Transverse colon (tissue), 4 donors: Measurements from ENCODE around the gene CCDC186. TPM values are rescaled to one million over a fixed set of nuclear protein-coding genes. Genes with fewer than 3 reads are reported as not detected.

Experiments used
- DNase-seq: peaks from one replicate; pipeline ENCODE4 v3.0.0-alpha.2; 2019
- H3K27ac ChIP-seq, 4 donors: fragments of 200-600 bp; sonication (generic); 2 replicates each; pipeline ENCODE4 v1.5.1; 2016 to 2018; ENCODE audit warnings: inconsistent platforms in 4 of 4
- H3K27me3 ChIP-seq: fragments of 200-600 bp; sonication (generic); 2 replicates; pipeline ENCODE4 v1.5.1; 2017; ENCODE audit warnings: inconsistent platforms
- H3K36me3 ChIP-seq, 4 donors: fragments of 200-600 bp; sonication (generic); 2 replicates each; pipeline ENCODE4 v1.5.1; 2017 to 2019; ENCODE audit warnings: inconsistent platforms in 4 of 4
- H3K4me1 ChIP-seq, 4 donors: fragments of 200-600 bp; sonication (generic); 2 replicates each; pipeline ENCODE4 v1.5.1; 2017 to 2020; ENCODE audit warnings: inconsistent platforms in 4 of 4
- H3K4me3 ChIP-seq, 4 donors: fragments of 200-600 bp; sonication (generic); 1 replicate in 1 of 4; 2 replicates in 3 of 4; pipeline versions ENCODE4 v1.5.1 to v1.6.1; 2017 to 2019; ENCODE audit warnings: inconsistent platforms in 4 of 4
- H3K9me3 ChIP-seq, 2 donors: fragments of 200-600 bp; sonication (generic); 2 replicates each; pipeline ENCODE4 v1.5.1; 2017 to 2019; ENCODE audit warnings: inconsistent platforms in 2 of 2
- EP300 ChIP-seq: sonication (generic); formaldehyde crosslinking; IDR thresholded peaks from one replicate; pipeline ENCODE4 v1.6.1; 2017; ENCODE audit warnings: antibody characterized with exemption, low read depth
- POLR2A ChIP-seq: fragments of 450-650 bp; IDR thresholded peaks from one replicate; pipeline ENCODE4 v1.6.1; 2016; ENCODE audit warnings: antibody characterized with exemption, mild to moderate bottlenecking, moderate library complexity
- POLR2AphosphoS5 ChIP-seq, 3 donors: sonication (generic); formaldehyde crosslinking; IDR thresholded peaks; one replicate each; pipeline ENCODE4 v1.6.1; 2016; ENCODE audit warnings: antibody characterized with exemption in 3 of 3
- WGBS, 2 donors: methylation state at CpG; one replicate each; pipeline ENCODE4 v1.1.5; 2018; ENCODE audit warnings: low coverage in 1 of 2; 5-methylcytosine and 5-hydroxymethylcytosine counted together
- in situ Hi-C, 4 donors: fragments of 200-750 bp; cut with MboI; loops; one replicate each; pipeline versions ENCODE4 v1.15.0 to v1.15.1; 2017; ENCODE audit warnings: low sequenced_read_pairs in 3 of 4, low pct_ligation_motif_present in 1 of 4, low pct_unique_long_range_greater_than_20kb in 1 of 4
- intact Hi-C: fragments of 100-400 bp; cut with DNase I; formaldehyde crosslinking; loops from one replicate; pipeline ENCODE4 v1.15.1; 2023; ENCODE audit warnings: low total_unique reads
- total RNA-seq, 4 donors: library from RNA; depleted of rRNA; stranded (reverse); fragments of >200 nt; gene quantifications; one replicate each; pipeline ENCODE4 v1.1.0, GENCODE V29; 2016
- TF ChIP-seq, protein P1 (sequence below), 5 experiments: fragments of 200-600 bp in 3 of 5; fragments of 450-650 bp in 2 of 5; sonication (generic) in 3 of 5; IDR thresholded peaks; 1 replicate in 2 of 5; 2 replicates in 3 of 5; pipeline ENCODE4 v1.5.1; 2016 to 2017; ENCODE audit warnings: antibody characterized with exemption in 5 of 5, inconsistent platforms in 3 of 5, mild to moderate bottlenecking in 2 of 5, moderate library complexity in 1 of 5

The CCDC186 gene
- total RNA-seq, 4 donors from 2014 or later: 18.7 to 194 (median 47.5) TPM

DNA sequence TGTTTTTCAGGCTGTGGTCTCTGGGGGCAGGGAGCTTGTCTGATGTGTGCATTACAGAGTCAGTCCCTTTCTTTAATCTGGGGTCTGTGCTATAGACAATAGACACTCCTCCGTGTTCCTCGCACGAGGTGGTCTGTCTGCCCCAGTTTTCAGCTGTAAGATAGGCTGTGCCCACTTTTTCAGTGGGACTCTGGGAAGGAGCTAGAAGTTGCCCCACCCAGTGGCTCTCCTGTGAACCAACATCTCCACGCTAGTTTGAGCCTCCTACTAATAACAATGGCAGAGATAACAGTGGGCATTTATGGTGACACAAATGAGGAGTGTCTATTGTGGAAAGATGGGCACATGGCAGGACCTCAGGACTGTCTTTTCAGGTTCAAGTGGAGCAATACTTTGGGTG, 86.3 kb downstream of the CCDC186 start:
- intact Hi-C loops: no loop called here
- no peaks in the 10 kb centered on the region for H3K9me3 ChIP-seq
- H3K36me3 ChIP-seq: no peaks in the 10 kb centered on the region
- no peak overlapping the region for H3K4me3 ChIP-seq
- in situ Hi-C loops: no loop called here
- no peaks in the 10 kb centered on the region for H3K27me3 ChIP-seq
- TF ChIP-seq POLR2AphosphoS5 (IDR thresholded peaks at IDR 0.05) (no peak), EP300 (no peak), POLR2A (no peak)
- TF ChIP-seq, protein P1, sequence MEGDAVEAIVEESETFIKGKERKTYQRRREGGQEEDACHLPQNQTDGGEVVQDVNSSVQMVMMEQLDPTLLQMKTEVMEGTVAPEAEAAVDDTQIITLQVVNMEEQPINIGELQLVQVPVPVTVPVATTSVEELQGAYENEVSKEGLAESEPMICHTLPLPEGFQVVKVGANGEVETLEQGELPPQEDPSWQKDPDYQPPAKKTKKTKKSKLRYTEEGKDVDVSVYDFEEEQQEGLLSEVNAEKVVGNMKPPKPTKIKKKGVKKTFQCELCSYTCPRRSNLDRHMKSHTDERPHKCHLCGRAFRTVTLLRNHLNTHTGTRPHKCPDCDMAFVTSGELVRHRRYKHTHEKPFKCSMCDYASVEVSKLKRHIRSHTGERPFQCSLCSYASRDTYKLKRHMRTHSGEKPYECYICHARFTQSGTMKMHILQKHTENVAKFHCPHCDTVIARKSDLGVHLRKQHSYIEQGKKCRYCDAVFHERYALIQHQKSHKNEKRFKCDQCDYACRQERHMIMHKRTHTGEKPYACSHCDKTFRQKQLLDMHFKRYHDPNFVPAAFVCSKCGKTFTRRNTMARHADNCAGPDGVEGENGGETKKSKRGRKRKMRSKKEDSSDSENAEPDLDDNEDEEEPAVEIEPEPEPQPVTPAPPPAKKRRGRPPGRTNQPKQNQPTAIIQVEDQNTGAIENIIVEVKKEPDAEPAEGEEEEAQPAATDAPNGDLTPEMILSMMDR (IDR thresholded peaks at IDR 0.05): no peak
- WGBS, 2 donors: 85 to 100% methylated on average over 2 to 4 of the region's 4 CpGs
- H3K27ac ChIP-seq: no peak overlapping the region
- H3K4me1 ChIP-seq: no peaks in the 10 kb centered on the region
- DNase-seq: no peak

DNA sequence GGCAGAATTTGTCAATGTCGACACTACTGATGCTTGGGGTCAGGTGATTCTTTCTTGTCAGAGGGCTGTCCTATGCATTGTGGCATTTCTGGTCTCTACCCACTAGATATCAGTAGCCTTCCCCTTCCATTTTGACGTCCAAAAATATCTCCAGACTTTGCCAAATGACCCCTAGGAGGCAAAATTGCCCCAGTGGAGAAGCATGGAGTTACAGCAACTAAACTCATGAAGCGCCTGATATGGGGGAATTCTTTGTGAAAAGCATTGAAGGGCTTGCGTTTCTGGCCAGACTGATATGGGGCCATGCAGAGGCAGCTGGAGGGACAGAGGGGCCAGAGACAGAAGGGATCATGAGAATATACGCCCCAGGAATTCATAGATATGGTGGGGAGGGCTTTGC, 86.7 kb downstream of the CCDC186 start:
- in situ Hi-C loops (no loop called here), intact Hi-C loops (no loop called here)
- H3K36me3 ChIP-seq: no peaks in the 10 kb centered on the region
- 86 to 94% methylated on average over 2 to 5 of the region's 5 CpGs for WGBS, 2 donors
- TF ChIP-seq POLR2A (no peak), EP300 (no peak)
- TF ChIP-seq, protein P1 (IDR thresholded peaks at IDR 0.05): no peak
- DNase-seq: no peak
- no peak overlapping the region for H3K4me3 ChIP-seq
- H3K27ac ChIP-seq: no peak overlapping the region
- no peaks in the 10 kb centered on the region for H3K9me3 ChIP-seq
- H3K27me3 ChIP-seq: no peaks in the 10 kb centered on the region
- H3K4me1 ChIP-seq: no peaks in the 10 kb centered on the region

DNA sequence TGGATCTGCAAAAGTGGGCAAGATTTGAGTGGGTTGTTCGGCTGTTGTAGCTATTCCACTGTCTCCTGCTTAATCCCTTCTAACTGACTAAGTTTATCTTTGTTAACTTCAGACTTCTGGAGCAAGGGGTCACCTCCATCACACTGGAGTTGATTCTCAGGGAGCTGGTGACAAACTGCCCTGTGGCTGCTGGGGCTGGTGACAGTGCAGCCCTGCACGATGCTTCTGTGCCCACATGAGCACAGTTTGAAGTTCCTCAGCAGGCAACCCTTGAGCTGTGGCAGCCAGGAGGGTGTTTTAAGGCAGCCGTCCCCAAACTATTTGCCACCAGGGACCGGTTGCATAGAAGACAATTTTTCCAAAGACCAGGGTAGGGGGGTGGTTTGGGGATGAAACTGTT, 89.8 kb downstream of the CCDC186 start:
- H3K4me3 ChIP-seq: no peak overlapping the region
- no peaks in the 10 kb centered on the region for H3K9me3 ChIP-seq
- intact Hi-C loops: no loop called here
- WGBS, 2 donors: 83 to 97% methylated on average over 1 to 4 of the region's 4 CpGs
- no peaks in the 10 kb centered on the region for H3K4me1 ChIP-seq
- in situ Hi-C loops: no loop called here
- H3K27ac ChIP-seq: no peak overlapping the region
- TF ChIP-seq POLR2A: no peak
- TF ChIP-seq, protein P1 (IDR thresholded peaks at IDR 0.05): no peak
- no peak for TF ChIP-seq EP300
- TF ChIP-seq POLR2AphosphoS5 (IDR thresholded peaks at IDR 0.05): no peak
- no peaks in the 10 kb centered on the region for H3K36me3 ChIP-seq
- no peak for DNase-seq
- no peaks in the 10 kb centered on the region for H3K27me3 ChIP-seq

DNA sequence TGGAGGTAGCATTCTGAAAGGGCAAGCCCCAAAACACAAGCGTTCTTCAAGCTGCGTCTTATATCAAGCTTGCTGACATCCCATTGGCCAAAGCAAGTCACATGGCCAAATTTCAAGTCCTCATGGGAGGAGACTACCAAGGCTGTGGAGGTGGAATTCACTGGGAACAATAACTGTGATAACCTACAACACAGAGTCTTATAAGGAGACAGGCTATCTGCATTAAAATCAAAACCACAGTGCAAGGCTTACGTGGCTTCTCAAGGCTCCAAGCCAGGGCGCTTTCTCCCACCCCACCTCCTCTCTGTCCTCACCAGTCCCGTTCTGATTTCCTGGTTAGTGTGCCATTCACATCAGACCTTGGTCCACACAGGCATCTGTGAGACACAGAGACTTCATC, 91.0 kb downstream of the CCDC186 start:
- TF ChIP-seq POLR2A: no peak
- intact Hi-C loops: no loop called here
- Histone ChIP-seq H3K27me3 (no peaks in the 10 kb centered on the region), H3K4me1 (no peaks in the 10 kb centered on the region), H3K27ac (no peak overlapping the region), H3K36me3 (no peaks in the 10 kb centered on the region), H3K4me3 (no peak overlapping the region), H3K9me3 (no peaks in the 10 kb centered on the region)
- WGBS, 2 donors: 65 to 80% methylated on average over 3 to 5 of the region's 5 CpGs
- in situ Hi-C loops: no loop called here
- no peak for DNase-seq

DNA sequence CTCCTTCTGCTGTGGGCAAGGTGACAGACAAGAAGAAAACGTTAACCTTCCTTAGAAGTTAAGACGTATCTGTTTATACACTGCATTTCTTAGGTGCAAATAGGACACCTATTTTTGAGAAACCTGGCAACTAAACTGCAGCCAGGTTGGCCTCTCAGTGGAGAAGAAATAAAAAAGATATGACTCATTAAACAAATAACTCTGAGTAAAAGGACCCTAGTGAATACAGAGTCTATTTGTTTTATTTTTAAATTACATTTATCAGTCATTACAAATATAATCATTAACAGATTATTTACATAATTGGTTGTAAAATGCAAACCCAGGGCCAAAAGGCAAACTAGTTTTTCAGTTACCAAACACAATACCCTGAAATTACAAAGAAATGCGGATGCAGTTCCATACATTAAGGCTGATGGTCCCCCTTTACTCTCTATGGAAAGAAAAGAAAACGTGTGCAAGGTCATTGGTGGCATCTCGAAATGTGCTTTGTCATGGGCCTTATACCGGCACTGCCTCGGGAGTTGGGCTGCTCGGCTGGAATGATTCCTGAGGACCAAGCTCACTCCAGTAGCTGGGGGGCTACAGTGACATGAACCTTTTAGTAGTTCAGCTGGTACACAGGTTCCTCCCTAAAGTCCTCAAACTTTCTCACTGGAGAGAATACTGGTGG, 92.0 kb downstream of the CCDC186 start:
- 52 to 63% methylated on average over 5 to 8 of the region's 8 CpGs for WGBS, 2 donors
- Histone ChIP-seq H3K27me3 (no peaks in the 10 kb centered on the region), H3K4me1 (no peaks in the 10 kb centered on the region), H3K4me3 (no peak overlapping the region), H3K36me3 (no peaks in the 10 kb centered on the region), H3K9me3 (no peaks in the 10 kb centered on the region), H3K27ac (no peak overlapping the region)
- in situ Hi-C loops (no loop called here), intact Hi-C loops (no loop called here)
- TF ChIP-seq, protein P1 (IDR thresholded peaks at IDR 0.05): no peak
- TF ChIP-seq EP300 (no peak), POLR2AphosphoS5 (IDR thresholded peaks at IDR 0.05) (no peak), POLR2A (no peak)
- no peak for DNase-seq
